NCI-H1092 (cell line): ENCODE measurements around the gene PHTF2.
"Not testable (repeated sequence)": the region's sequence is repeated elsewhere in the genome, so short reads cannot be mapped to it uniquely, and the experiment has no call there.

ENCODE experiments used
- DNase-seq: peaks from one replicate; lab custom pipeline; 2025; lab: John Stamatoyannopoulos, UW

The PHTF2 gene

DNA sequence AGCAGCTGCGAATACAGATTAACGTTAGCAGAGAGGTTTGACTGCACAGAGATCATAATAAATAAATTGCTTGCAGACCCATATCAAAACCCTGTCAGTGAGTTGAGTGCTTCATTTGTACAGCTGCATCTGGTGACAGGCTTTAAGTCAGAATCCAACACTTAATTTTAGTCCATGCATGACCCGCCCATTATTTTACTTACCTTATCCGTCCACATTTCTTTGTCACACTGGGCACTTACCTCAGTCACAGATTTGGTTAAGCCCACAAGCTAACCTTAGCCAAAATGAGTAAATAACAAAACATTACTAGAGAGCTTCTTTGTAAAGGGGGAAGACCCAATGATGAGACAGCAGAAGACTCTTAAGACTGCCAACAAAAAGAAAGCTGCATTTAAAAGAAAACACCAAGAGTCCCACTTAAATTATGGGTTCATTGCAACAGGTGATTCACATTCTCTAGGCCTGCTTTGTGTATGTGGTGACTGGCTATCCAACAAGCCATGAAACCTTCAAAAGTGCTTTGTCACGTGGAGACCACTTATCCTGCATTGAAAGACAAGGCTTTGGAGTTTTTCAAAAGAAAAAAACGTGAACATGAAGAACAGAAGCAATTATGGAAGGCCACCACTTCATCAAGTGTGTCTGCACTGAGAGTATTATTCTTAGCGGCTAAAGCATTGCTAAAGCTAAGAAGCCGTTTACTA, 32.2 kb downstream of the PHTF2 start:
- DNase-seq: no peak

DNA sequence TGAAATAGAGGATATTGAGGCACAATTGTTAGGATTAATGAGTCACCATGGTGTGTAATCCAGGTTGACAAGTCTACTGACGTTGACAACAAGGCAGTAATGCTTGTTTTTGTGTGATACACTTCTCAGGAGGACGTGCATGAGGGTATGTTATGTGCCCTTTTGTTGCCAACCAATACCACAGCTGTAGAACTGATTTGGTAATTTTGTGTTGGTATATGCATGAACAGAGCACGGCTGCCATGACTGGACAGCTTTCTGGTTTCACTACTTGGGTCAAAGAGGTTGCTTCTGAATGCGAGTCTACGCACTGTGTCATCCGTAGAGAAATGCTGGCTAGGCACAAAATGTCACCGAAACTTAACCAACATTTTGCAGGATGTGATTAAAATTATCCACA, 32.9 kb downstream of the PHTF2 start:
- no peak for DNase-seq

- DNase-seq: no peak
Measured at GRCh38 chr7:77831953-77832352, 33.4 kb downstream of the PHTF2 start.

DNA sequence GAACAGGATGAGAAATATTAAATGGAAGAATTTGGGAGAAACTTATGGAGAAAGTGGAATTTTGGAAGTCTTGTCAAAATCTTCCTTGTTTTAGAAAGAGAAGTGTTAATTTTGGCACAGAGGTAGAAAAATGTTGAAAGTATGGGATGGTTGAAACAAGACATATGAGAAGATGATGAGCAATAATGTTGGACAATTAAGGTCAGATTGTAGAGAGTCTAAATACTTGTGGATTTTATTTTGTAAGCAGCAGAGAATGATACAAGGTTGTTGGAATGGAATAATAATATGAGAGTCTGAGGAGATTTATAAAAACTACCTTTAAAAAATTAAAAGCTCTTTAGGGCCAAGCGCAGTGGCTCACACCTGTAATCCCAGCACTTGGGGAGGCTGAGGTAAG, 34.6 kb downstream of the PHTF2 start:
- no peak for DNase-seq

DNA sequence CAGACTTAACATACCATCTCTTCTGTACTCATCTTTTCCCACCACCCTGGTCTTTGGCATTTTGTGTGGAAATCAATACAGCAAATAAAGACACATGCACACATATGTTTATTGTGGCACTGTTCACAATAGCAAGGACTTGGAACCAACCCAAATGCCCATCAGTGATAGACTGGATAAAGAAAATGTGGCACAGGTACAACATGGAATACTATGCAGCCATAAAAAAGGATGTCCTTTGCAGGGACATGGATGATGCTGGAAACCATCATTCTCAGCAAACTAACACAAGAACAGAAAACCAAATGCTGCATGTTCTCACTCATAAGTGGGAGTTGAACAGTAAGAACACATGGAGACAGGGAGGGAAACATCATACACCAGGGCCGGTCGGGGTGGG, 37.9 kb downstream of the PHTF2 start:
- not testable (repeated sequence) for DNase-seq

- DNase-seq: no peak
Measured at GRCh38 chr7:77837275-77837674, 38.7 kb downstream of the PHTF2 start.

DNA sequence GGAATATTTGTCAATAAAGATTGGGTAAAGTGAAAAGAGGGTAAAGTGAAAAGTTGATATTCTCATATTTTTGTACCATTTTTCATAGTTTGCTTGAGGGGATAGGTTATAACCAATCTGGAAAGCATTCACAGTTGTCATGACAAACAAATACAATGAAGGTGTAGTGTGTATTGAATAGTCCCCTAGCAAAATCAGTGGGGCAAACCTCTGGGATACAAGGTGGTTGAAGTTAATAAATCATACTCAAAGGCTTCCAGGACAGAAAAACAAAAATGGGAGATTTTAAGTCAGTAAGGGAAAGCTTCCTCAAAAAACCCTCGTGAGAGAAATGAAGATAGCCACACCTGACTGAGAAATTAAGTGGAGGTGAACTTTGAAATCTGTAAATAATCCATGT, 39.4 kb downstream of the PHTF2 start:
- DNase-seq: no peak

- DNase-seq: no peak
Measured at GRCh38 chr7:77838929-77839491, 40.4 kb downstream of the PHTF2 start.

GRCh38 chr7:77839919-77840318, 41.3 kb downstream of the PHTF2 start:
- no peak for DNase-seq

GRCh38 chr7:77843194-77843593, 44.6 kb downstream of the PHTF2 start:
- no peak for DNase-seq

DNA sequence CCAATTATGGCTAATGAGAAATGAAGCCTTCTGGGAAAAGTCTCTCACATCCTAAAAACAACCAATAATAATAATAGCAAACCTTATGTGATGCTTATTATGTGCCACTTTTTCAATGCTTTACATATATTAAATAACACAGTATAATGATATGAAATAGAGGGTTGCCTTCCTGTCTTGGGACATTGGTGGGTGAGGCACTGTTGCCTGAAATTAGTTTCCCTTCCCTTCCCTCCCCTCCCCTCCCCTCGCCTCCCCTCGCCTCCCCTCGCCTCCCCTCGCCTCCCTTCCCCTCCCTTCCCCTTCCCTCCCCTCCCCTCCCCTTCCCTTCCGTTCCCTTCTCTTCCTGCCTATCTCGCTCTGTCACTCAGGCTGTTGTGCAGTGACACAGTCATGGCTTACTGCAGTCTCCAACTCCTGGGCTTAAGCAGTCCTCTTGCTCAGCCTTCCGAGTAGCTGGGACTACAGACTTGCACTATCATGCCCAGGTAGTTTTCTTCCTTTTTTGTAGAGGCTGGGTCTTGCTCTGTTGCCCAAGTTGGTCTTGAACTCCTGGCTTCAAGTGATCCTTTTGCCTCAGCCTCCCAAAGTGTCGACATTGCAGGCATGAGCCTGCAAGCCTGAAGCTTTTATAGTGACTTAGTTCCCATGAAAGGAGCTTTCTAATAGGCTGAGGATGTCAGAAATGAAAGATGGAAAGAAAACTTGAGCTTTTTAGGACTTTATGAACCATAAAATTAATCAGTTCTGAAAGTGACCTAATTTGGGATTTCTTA, 47.9 kb downstream of the PHTF2 start:
- no peak for DNase-seq

- DNase-seq: no peak
Measured at GRCh38 chr7:77855371-77856083, 57.0 kb downstream of the PHTF2 start.

DNA sequence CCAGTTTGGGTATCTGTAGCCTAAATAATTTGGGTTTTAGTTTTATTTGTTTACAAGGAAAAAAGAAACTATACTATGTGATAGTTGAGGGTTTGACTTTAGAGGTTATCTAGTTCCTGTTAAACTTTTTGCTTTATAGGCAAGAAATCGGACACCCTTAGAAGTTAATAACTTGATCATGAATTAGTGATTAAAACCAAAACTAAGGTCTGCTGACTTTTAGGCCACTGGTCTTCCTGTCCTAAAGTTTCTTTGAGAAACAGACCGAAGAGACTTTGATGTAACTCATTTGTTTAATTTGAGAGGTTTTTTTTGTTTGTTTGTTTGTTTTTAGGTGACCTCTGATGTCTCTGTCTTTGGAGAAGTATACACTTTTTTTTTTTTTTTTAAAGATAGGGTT, 59.7 kb downstream of the PHTF2 start:
- DNase-seq: no peak

- no peak for DNase-seq
Measured at GRCh38 chr7:77859343-77859742, 60.8 kb downstream of the PHTF2 start.

DNA sequence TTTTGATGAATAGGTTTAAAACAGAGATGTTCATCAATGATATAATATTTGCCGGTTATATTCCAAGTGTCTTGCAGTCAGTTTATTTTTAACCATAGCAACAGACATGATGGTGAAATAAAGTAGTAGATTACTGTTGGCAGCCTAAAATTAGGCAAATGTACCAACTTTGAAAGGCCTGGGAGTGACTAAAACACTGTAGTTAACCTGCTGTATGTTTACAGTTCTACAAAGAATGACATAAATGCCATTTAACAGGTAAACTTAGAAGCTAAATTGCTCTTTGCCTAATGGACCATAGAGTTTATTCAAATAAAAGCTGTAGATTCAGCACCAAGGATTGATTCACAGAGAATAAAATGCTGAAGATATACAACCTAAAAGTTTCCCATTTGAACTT, 64.1 kb downstream of the PHTF2 start:
- DNase-seq: peak; percentile 12

DNA sequence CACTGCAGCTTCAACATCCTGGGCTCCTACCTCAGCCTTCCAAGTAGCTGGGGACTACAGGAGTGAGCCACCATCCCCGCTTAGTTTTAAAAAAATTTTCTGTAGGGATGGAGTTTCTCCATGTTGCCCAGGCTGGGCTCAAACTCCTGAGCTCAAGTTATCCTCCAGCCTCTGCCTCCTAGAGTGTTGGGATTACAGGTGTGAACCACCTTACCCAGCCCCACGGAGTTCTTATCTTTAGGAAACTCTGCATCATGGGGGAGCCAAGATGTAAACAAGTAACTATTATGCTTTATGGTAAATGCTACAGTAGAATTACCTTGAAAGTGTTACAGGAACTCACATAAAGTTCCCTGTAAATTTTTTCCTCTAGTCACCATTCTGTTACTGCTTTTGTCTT, 65.3 kb downstream of the PHTF2 start:
- no peak for DNase-seq

DNA sequence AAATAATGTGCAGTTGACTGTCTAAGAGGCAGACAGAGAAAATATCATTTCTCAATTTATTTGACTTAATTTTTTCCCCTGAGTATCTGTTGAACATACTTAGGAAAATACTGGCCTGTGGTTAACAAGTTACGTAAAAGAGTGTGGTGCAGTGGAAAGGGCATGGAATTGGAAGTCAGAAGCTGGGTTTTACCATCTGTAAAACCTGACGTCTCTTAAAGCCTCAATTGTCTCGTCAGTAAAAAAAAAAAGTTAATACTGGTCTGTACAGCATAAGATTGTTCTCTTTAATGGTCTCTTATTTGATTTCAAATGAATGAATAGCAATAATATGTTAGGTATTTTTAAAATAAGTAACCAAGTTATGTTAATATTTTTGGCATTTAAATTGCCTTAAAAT, 67.8 kb downstream of the PHTF2 start:
- no peak for DNase-seq

- DNase-seq: no peak
Measured at GRCh38 chr7:77866786-77867536, 68.4 kb downstream of the PHTF2 start.

DNA sequence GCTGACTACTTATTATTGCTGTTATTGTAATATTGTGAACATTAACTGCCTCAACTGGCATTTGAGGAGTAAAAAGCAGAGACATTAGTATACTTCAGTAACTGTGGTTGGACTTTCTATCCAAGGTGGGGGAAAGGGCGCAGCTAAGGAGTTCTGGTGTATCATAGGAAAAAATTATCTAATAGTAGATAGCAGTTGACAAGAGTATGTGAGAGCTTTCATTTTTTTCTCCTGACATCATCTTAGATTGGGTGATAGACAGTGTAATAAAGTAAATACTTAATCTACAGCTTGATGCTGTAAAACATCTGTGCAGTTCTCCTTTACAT, 68.9 kb downstream of the PHTF2 start:
- no peak for DNase-seq

DNA sequence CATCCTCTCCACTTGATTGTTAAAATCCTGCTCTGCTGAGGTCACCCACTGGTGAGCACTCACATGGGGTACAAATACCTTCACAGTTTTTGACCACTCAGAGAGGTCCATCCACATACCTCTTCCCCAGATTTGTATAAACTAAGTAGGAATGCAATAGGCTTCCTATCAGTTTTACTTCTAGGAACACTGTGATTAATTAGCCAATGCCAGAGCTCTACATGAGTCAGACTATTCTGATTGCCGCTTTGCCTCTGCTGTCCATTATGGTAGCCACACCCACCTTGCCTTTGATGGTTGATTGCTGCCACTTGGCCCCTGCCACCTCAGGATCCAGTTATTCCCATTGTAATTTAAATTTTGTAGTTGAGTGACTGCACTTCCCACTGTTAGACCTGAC, 73.7 kb downstream of the PHTF2 start:
- not testable (repeated sequence) for DNase-seq

- not testable (repeated sequence) for DNase-seq
Measured at GRCh38 chr7:77873416-77874327, 75.1 kb downstream of the PHTF2 start.
